HPDE6-E6E7 (cell line): Measurements from ENCODE around the gene MS4A3.
"Not testable (repeated sequence)": the region's sequence is repeated elsewhere in the genome, so short reads cannot be mapped to it uniquely, and the experiment has no call there.

Experiments
- DNase-seq: peaks from one replicate; pipeline ENCODE4 v3.0.0; 2011; ENCODE audit warnings: missing footprints; ENCODE audit errors: extremely low spot score

Gene MS4A3

DNA sequence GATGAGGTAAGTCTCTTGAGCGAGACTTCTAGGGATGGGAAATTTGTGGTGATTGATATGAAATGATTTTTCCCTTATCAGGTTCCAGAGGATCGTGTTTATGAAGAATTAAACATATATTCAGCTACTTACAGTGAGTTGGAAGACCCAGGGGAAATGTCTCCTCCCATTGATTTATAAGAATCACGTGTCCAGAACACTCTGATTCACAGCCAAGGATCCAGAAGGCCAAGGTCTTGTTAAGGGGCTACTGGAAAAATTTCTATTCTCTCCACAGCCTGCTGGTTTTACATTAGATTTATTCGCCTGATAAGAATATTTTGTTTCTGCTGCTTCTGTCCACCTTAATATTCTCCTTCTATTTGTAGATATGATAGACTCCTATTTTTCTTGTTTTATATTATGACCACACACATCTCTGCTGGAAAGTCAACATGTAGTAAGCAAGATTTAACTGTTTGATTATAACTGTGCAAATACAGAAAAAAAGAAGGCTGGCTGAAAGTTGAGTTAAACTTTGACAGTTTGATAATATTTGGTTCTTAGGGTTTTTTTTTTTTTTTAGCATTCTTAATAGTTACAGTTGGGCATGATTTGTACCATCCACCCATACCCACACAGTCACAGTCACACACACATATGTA lies 39.1 kb downstream of the MS4A3 start:
- DNase-seq = no peak

DNA sequence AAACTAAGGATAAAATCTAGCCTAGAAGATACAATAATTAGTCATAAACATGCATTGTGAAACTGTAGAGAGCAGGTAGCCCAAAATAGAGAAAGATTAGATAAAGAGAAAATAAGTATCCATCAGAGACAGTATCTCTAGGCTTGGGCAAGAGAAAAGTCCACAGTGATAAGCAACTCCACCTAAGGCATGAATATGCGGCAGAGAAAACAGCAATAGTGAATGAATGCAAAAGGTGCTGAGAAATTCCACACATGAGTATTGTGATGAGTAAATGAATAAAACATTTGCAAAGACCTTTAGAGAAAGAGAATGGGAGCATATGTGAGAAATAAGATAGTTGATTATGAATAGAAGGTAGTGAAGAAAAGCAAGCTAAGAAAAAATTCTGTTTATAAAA lies 40.7 kb downstream of the MS4A3 start:
- DNase-seq = no peak

DNA sequence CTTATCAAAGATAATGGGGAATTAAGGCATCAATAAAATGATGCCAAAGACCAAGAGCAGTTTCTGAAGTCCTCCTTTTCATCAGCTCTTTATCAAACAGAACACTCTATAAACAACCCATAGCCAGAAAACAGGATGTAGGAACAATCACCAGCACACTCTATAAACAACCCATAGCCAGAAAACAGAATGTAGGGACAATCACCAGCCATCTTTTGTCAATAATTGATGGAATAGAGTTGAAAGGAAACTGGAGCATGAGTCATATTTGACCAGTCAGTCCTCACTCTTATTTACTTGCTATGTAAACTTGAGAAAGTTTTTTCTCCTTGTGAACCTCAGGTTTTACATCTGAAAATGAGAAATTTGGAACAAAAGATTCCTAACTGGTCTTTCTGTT lies 42.0 kb downstream of the MS4A3 start:
- no peak for DNase-seq

DNA sequence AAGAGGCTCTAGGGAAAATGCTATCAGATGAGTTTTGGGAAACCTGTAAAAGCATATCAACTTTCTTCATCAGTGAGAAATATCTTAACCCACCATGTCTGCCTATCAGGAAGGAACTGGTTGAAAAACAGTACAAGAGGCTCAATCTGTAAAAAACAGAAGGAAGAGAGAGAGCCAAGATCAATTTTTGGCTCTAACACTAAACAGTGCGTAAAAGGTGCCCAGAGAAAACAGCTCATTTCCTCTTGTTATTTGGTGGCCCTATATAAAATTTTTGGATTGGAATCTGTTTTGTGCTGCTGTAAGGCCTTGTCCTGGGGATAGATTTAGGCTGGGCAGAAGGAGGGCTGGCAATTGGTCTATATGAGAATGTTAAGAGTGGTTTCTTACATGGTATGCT lies 44.1 kb downstream of the MS4A3 start:
- DNase-seq = no peak

DNA sequence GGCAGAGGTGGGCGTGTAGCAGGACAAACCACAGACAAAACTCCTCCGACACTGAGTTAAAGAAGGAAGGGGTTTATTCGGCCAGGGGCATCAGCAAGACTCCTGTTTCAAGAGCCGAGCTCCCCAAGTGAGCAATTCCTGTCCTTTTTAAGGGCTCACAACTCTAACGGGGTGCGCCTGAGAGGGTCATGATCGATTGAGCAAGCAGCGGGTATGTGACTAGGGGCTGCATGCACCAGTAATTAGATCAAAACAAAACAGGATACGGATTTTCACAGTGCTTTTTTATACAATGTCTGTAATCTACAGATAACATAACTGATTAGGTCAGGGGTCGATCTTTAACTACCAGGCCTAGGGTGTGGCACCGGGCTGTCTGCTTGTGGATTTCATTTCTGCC lies 44.9 kb downstream of the MS4A3 start:
- not testable (repeated sequence) for DNase-seq

DNA sequence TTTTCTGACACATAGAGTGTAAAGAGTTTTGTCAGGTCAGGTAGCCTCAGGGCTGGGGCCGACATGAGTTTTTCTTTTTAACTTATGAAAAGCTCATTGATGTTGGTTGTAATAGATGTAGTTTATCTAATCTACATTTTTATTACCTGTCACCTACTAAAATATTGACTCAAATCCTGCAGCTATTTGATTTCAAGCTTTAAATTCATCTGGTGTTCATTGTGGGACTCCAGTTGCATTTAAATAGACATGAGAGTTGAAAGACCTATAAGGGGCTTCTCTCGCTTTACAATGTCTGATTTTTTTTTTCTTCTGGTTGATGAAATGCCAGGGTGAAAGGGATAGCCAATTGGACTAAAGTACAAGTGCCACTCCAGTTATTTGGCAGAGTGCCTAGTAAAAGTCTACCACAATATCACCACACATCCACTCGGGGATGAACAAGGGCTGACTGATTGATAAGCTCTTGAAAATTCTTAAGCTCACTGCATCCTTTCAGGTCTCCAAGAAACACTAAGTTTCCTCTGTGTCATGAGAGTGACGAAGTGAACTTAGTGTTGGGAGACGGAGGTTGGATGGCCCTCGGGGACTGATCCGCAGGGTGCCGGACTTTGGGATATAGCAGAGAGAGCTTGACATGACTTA lies 48.1 kb downstream of the MS4A3 start:
- not testable (repeated sequence) for DNase-seq

DNA sequence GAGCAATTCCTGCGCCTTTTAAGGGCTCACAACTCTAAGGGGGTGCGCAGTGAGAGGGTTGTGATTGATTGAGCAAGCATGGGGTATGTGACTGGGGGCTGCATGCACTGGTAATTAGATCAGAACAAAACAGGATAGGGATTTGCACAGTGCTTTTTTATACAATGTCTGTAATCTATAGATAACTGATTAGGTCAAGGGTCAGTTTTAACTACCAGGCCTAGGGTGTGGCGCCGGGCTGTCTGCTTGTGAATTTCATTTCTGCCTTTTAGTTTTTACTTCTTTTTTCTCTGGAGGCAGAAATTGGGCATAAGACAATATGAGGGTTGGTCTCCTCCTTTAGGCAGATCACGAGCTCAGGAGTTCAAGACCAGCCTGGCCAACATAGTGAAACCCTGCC lies 52.2 kb downstream of the MS4A3 start:
- DNase-seq = not testable (repeated sequence)

DNA sequence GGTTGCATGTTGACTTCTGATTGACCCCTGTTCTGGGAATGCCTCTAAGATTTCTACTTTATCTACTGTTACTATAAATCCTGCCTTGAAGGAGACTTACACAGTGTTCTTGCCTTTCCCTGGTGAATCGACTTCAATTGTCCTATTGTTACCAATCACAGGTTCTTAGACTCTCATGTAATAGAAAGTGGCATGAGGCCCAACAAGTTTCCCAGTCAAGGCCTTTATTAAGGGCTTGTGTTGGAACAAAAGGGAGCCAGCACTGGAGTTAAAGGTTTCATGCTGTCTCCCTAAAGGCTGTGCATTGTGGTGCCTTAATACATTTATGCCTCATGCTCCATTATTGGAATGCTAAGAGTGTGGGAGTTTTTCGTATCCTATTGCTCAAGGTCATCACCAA lies 55.3 kb downstream of the MS4A3 start:
- no peak for DNase-seq

DNA sequence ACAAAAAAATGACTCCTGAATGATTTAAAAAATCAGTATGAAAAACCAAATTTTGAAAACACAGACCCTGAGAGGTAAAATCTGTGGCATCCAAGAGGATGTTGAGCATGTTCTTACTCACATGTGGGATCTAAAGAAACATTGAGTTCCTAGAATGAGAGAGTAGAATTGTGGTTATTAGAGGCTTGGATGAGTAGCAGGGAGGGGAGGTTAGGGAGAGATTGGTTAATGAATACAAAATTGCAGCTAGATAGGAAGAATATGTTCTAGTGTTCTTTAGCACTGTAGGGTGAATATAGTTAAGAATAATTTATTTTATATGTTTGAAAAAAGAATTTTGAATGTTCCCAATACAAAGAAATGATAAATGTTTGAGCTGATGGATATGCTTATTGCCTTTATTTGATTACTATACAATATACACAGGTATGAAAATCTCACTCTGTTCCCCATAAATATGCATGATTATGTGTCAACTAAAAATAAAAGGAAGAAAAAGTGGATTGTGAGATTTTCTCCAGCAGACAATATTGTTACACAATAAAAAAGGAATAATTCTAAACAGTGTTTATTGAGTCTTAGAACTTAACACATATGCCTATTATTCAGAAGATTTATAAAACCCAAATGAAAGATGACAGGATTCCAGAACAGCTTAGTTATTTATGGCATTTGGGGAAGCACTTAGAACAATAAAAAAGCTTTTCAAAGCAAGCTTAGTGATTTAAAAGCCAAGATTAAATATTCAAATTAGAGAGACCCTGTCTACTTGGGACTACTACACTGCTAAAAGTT lies 60.7 kb downstream of the MS4A3 start:
- DNase-seq = no peak

DNA sequence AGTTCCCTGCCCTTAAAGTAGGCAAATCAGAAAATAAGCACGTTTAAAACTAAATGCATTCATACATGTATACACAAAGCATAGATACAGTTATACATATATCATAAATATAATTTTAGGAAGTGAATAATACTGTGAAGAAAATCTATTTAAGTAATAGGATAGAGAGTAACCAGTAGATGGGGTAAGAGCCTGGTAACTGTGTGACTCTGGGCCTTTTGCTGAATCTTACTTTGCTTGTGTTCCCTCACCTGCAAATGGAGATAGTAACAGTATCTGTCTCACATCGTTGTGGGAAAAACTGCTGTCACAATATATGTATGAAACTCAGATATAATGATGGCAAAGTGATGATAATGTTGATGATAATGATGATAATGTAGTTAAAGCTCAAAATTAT lies 61.9 kb downstream of the MS4A3 start:
- DNase-seq = no peak

DNA sequence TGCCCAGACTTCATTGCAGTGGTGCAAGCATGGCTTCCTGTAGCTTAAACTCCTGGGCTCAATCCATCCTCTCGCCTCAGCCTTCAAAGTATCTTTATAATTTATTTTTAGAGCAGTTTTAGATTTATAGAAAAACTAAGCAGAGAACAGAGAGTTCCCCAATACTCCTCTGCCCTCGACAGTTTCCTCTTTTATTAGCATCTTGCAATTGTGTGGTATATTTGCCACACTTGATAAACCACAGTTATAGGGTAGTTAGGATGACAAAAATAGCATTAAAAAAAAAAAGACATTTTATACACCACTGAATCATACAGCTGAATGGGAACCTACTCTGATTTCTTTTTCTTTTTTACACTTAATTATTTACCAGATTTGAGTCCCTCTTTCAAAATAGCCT lies 63.2 kb downstream of the MS4A3 start:
- DNase-seq = no peak
